ENCODE measurements around the gene VPS4A. TPM values are rescaled to one million over a fixed set of nuclear protein-coding genes. Genes with fewer than 3 reads are reported as not detected.

The VPS4A gene
- total RNA-seq, 1 donor from 2014 or later: 21.2 TPM

GRCh38 chr16:69273009-69273408, 38.1 kb upstream of the VPS4A start:
- H3K36me3 Mint-ChIP-seq (ENCODE audit: insufficient read depth): peaks cover 11% of the 10 kb centered on the region
- H3K4me3 Mint-ChIP-seq (ENCODE audit: low read depth): no peak overlapping the region
- no peak for TF ChIP-seq CTCF (IDR thresholded peaks at IDR 0.05; ENCODE audit: unreplicated experiment)
- no peak for DNase-seq (ENCODE audit: low spot score, unreplicated experiment)
- H3K27me3 Mint-ChIP-seq: no peaks in the 10 kb centered on the region
- no peaks in the 10 kb centered on the region for H3K9me3 Mint-ChIP-seq (ENCODE audit: low read depth)
- H3K4me1 Mint-ChIP-seq (ENCODE audit: low read depth): no peaks in the 10 kb centered on the region
- H3K27ac Mint-ChIP-seq: no peak overlapping the region

- no peak overlapping the region for H3K4me3 Mint-ChIP-seq (ENCODE audit: low read depth)
- TF ChIP-seq CTCF (IDR thresholded peaks at IDR 0.05; ENCODE audit: unreplicated experiment): no peak
- H3K27me3 Mint-ChIP-seq: no peaks in the 10 kb centered on the region
- H3K27ac Mint-ChIP-seq: peak overlapping the region; percentile 6
- peaks cover 14% of the 10 kb centered on the region for H3K36me3 Mint-ChIP-seq (ENCODE audit: insufficient read depth)
- no peak for DNase-seq (ENCODE audit: low spot score, unreplicated experiment)
- H3K4me1 Mint-ChIP-seq (ENCODE audit: low read depth): no peaks in the 10 kb centered on the region
- H3K9me3 Mint-ChIP-seq (ENCODE audit: low read depth): no peaks in the 10 kb centered on the region
Measured at GRCh38 chr16:69274699-69275235, 36.4 kb upstream of the VPS4A start.

GRCh38 chr16:69276148-69277115, 34.7 kb upstream of the VPS4A start:
- peaks cover 12% of the 10 kb centered on the region for H3K36me3 Mint-ChIP-seq (ENCODE audit: insufficient read depth)
- no peaks in the 10 kb centered on the region for H3K4me1 Mint-ChIP-seq (ENCODE audit: low read depth)
- no peak for TF ChIP-seq CTCF (IDR thresholded peaks at IDR 0.05; ENCODE audit: unreplicated experiment)
- no peaks in the 10 kb centered on the region for H3K27me3 Mint-ChIP-seq
- H3K9me3 Mint-ChIP-seq (ENCODE audit: low read depth): no peaks in the 10 kb centered on the region
- no peak overlapping the region for H3K27ac Mint-ChIP-seq
- no peak overlapping the region for H3K4me3 Mint-ChIP-seq (ENCODE audit: low read depth)
- DNase-seq (ENCODE audit: low spot score, unreplicated experiment): no peak

- no peak overlapping the region for H3K4me3 Mint-ChIP-seq (ENCODE audit: low read depth)
- H3K4me1 Mint-ChIP-seq (ENCODE audit: low read depth): peaks cover 1% of the 10 kb centered on the region
- H3K27ac Mint-ChIP-seq: no peak overlapping the region
- TF ChIP-seq CTCF (IDR thresholded peaks at IDR 0.05; ENCODE audit: unreplicated experiment): no peak
- no peak for DNase-seq (ENCODE audit: low spot score, unreplicated experiment)
- no peaks in the 10 kb centered on the region for H3K9me3 Mint-ChIP-seq (ENCODE audit: low read depth)
- no peaks in the 10 kb centered on the region for H3K27me3 Mint-ChIP-seq
- H3K36me3 Mint-ChIP-seq (ENCODE audit: insufficient read depth): peaks cover 11% of the 10 kb centered on the region
Measured at GRCh38 chr16:69277413-69277812, 33.7 kb upstream of the VPS4A start.

GRCh38 chr16:69283851-69284250, 27.3 kb upstream of the VPS4A start:
- no peak overlapping the region for H3K27ac Mint-ChIP-seq
- H3K4me3 Mint-ChIP-seq (ENCODE audit: low read depth): no peak overlapping the region
- DNase-seq (ENCODE audit: low spot score, unreplicated experiment): no peak
- peaks cover 1% of the 10 kb centered on the region for H3K4me1 Mint-ChIP-seq (ENCODE audit: low read depth)
- H3K9me3 Mint-ChIP-seq (ENCODE audit: low read depth): no peaks in the 10 kb centered on the region
- peaks cover 7% of the 10 kb centered on the region for H3K36me3 Mint-ChIP-seq (ENCODE audit: insufficient read depth)
- no peaks in the 10 kb centered on the region for H3K27me3 Mint-ChIP-seq
- TF ChIP-seq CTCF (IDR thresholded peaks at IDR 0.05; ENCODE audit: unreplicated experiment): no peak
